Measurements from ENCODE around the gene BCCIP.

The BCCIP gene

GRCh38 chr10:125797994-125798662 lies 25.2 kb upstream of the BCCIP start:
- no peak for DNase-seq

GRCh38 chr10:125799451-125800182 lies 23.7 kb upstream of the BCCIP start:
- no peak for DNase-seq

- no peak for DNase-seq
These were observed 21.8 kb upstream of the BCCIP start for GRCh38 chr10:125801574-125801973.

GRCh38 chr10:125802131-125802530 lies 21.2 kb upstream of the BCCIP start:
- no peak for DNase-seq

GRCh38 chr10:125802739-125803138 lies 20.6 kb upstream of the BCCIP start:
- DNase-seq = no peak

GRCh38 chr10:125808047-125808446 lies 15.3 kb upstream of the BCCIP start:
- no peak for DNase-seq

GRCh38 chr10:125811251-125811650 lies 12.1 kb upstream of the BCCIP start:
- DNase-seq = no peak

GRCh38 chr10:125812128-125812750 lies 11.1 kb upstream of the BCCIP start:
- DNase-seq = no peak

GRCh38 chr10:125815764-125816163 lies 7.6 kb upstream of the BCCIP start:
- DNase-seq = no peak

GRCh38 chr10:125816548-125816947 lies 6.8 kb upstream of the BCCIP start:
- DNase-seq = no peak

- DNase-seq = no peak
These were observed 5.9 kb upstream of the BCCIP start for GRCh38 chr10:125817337-125817946.

- no peak for DNase-seq
These were observed 2.6 kb upstream of the BCCIP start for GRCh38 chr10:125820701-125821100.

GRCh38 chr10:125823663-125824251 lies 411 bp downstream of the BCCIP start:
- DNase-seq = no peak

GRCh38 chr10:125824736-125825135 lies 1.4 kb downstream of the BCCIP start:
- no peak for DNase-seq

GRCh38 chr10:125827133-125827532 lies 3.8 kb downstream of the BCCIP start:
- no peak for DNase-seq

GRCh38 chr10:125828311-125828710 lies 5.0 kb downstream of the BCCIP start:
- no peak for DNase-seq

- DNase-seq = no peak
These were observed 13.4 kb downstream of the BCCIP start for GRCh38 chr10:125836746-125837145.

GRCh38 chr10:125838802-125839575 lies 15.6 kb downstream of the BCCIP start:
- DNase-seq = no peak

GRCh38 chr10:125840406-125840805 lies 17.1 kb downstream of the BCCIP start:
- no peak for DNase-seq

- DNase-seq = no peak
These were observed 17.6 kb downstream of the BCCIP start for GRCh38 chr10:125840955-125841354.

GRCh38 chr10:125843603-125844329 lies 20.4 kb downstream of the BCCIP start:
- no peak for DNase-seq

- DNase-seq = no peak
These were observed 21.4 kb downstream of the BCCIP start for GRCh38 chr10:125844751-125845221.
